Measurements from ENCODE around the gene MLN. TPM values are rescaled to one million over a fixed set of nuclear protein-coding genes. Genes with fewer than 3 reads are reported as not detected.

The MLN gene
- total and polyA plus RNA-seq, 2 experiments from 2014 or later = 0.86 to 2.3 TPM

DNA sequence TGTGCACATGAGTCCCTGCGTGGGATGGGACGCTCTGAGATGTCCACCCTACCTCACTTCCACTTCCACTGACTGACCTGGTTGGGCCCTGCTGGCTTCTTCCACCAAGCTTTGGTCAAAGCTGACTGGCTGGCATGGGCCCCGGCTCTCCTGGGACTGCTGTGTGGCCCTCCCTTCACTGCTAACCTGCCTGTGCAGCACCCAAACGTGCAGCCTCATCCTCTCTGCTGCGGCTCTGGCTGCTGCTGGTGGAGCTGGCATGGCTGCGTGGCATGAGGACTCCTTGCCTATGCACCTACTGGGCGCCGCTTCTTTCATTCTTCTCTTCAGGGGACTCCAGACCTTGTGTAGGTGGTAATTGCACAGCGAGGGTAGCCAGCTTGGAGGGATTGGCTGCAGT, 38.4 kb downstream of the MLN start:
- WGBS (ENCODE audit: low lambda C conversion rate, missing lambda C conversion rate) = 98% methylated on average over 9 of the region's 9 CpGs
- Histone ChIP-seq H4K20me1 (ENCODE audit: insufficient read depth, poor library complexity, severe bottlenecking) (no peaks in the 10 kb centered on the region), H3K4me1 (ENCODE audit: insufficient read depth) (peaks cover 21% of the 10 kb centered on the region)

DNA sequence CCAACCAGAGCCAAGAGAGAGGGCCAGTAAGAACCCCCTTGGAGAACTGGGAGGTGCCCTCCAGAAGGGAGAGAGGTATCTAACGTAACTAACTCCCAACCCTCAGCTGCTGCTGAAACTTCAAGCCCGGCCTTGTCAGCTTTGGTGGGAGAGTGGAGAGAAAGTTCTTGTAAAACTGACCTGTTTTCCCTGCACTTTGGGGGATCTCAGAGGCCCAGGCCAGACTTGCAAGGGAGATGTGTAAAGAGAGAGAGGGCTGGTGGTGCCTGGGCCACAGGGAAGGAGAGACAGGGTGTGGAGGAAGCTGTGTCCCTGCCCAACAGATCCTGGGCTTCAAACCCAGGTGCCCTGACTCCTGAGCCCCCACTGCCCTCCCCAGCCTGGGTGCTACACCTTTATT, 39.8 kb downstream of the MLN start:
- Histone ChIP-seq H3K27me3 (no peaks in the 10 kb centered on the region), H3K27ac (no peak overlapping the region), H3K9me3 (ENCODE audit: low read depth) (no peaks in the 10 kb centered on the region), H3K79me2 (no peaks in the 10 kb centered on the region), H3K9me2 (replicated peaks; ENCODE audit: insufficient read depth) (no peaks in the 10 kb centered on the region), H3K4me2 (no peak overlapping the region), H2AFZ (no peak overlapping the region), H4K20me1 (ENCODE audit: insufficient read depth, poor library complexity, severe bottlenecking) (no peaks in the 10 kb centered on the region), H3K4me1 (ENCODE audit: insufficient read depth) (peaks cover 16% of the 10 kb centered on the region), H3K36me3 (replicated peaks; ENCODE audit: insufficient read depth, low read depth) (no peaks in the 10 kb centered on the region), H3K4me3 (no peak overlapping the region)
- WGBS (ENCODE audit: low lambda C conversion rate, missing lambda C conversion rate) = 81% methylated on average over 2 of the region's 2 CpGs
- TF ChIP-seq EZH2 (IDR thresholded peaks at IDR 0.05; ENCODE audit: borderline replicate concordance) = no peak
- TF ChIP-seq, protein P1, sequence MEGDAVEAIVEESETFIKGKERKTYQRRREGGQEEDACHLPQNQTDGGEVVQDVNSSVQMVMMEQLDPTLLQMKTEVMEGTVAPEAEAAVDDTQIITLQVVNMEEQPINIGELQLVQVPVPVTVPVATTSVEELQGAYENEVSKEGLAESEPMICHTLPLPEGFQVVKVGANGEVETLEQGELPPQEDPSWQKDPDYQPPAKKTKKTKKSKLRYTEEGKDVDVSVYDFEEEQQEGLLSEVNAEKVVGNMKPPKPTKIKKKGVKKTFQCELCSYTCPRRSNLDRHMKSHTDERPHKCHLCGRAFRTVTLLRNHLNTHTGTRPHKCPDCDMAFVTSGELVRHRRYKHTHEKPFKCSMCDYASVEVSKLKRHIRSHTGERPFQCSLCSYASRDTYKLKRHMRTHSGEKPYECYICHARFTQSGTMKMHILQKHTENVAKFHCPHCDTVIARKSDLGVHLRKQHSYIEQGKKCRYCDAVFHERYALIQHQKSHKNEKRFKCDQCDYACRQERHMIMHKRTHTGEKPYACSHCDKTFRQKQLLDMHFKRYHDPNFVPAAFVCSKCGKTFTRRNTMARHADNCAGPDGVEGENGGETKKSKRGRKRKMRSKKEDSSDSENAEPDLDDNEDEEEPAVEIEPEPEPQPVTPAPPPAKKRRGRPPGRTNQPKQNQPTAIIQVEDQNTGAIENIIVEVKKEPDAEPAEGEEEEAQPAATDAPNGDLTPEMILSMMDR (IDR thresholded peaks at IDR 0.05; ENCODE audit: poor library complexity) = no peak
- TF ChIP-seq EZH2phosphoT487 (IDR thresholded peaks at IDR 0.05; ENCODE audit: low read depth, severe bottlenecking, unreplicated experiment) = no peak
- DNase-seq (ENCODE audit: low spot score) = no peak

More for the DNA sequence above, 38.4 kb downstream of the MLN start:
- Histone ChIP-seq H3K9me3 (ENCODE audit: low read depth) (no peaks in the 10 kb centered on the region), H3K36me3 (replicated peaks; ENCODE audit: insufficient read depth, low read depth) (no peaks in the 10 kb centered on the region), H3K4me2 (no peak overlapping the region), H3K79me2 (no peaks in the 10 kb centered on the region), H3K27me3 (no peaks in the 10 kb centered on the region), H3K4me3 (no peak overlapping the region), H3K9me2 (replicated peaks; ENCODE audit: insufficient read depth) (no peaks in the 10 kb centered on the region), H3K27ac (no peak overlapping the region), H2AFZ (no peak overlapping the region)
- no peak for DNase-seq (ENCODE audit: low spot score)
- TF ChIP-seq, protein P1 (IDR thresholded peaks at IDR 0.05; ENCODE audit: poor library complexity) = no peak
- TF ChIP-seq EZH2phosphoT487 (IDR thresholded peaks at IDR 0.05; ENCODE audit: low read depth, severe bottlenecking, unreplicated experiment) (no peak), EZH2 (IDR thresholded peaks at IDR 0.05; ENCODE audit: borderline replicate concordance) (no peak)

DNA sequence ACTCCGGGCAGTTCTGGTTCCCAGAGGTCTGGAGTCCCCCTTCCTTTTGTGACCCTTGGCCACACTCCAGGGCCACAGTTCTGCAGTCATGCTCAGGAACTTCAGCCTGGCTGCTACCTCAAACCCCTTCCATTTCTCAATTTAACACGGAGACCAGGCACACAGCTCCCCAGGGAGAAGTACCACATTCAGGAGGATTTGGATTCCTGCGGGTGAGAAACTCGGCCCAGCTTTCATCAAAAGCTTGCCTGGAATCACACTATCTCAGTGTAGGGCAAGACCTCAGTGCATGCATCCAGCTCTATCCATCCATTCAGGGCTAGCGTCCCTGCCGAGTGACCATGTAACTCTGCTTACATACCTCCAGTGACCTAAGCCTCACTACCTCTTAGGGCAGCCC, 40.3 kb downstream of the MLN start:
- WGBS (ENCODE audit: low lambda C conversion rate, missing lambda C conversion rate) = 56% methylated on average over 6 of the region's 6 CpGs
- Histone ChIP-seq H3K36me3 (replicated peaks; ENCODE audit: insufficient read depth, low read depth) (no peaks in the 10 kb centered on the region), H3K27ac (no peak overlapping the region), H3K9me3 (ENCODE audit: low read depth) (no peaks in the 10 kb centered on the region), H3K4me3 (no peak overlapping the region), H3K27me3 (no peaks in the 10 kb centered on the region), H2AFZ (no peak overlapping the region), H3K79me2 (no peaks in the 10 kb centered on the region), H3K9me2 (replicated peaks; ENCODE audit: insufficient read depth) (no peaks in the 10 kb centered on the region), H3K4me2 (no peak overlapping the region), H3K4me1 (ENCODE audit: insufficient read depth) (peaks cover 16% of the 10 kb centered on the region), H4K20me1 (ENCODE audit: insufficient read depth, poor library complexity, severe bottlenecking) (no peaks in the 10 kb centered on the region)
- no peak for TF ChIP-seq EZH2phosphoT487 (IDR thresholded peaks at IDR 0.05; ENCODE audit: low read depth, severe bottlenecking, unreplicated experiment)
- no peak for TF ChIP-seq EZH2 (IDR thresholded peaks at IDR 0.05; ENCODE audit: borderline replicate concordance)
- TF ChIP-seq, protein P1 (IDR thresholded peaks at IDR 0.05; ENCODE audit: poor library complexity) = no peak
- no peak for DNase-seq (ENCODE audit: low spot score)

DNA sequence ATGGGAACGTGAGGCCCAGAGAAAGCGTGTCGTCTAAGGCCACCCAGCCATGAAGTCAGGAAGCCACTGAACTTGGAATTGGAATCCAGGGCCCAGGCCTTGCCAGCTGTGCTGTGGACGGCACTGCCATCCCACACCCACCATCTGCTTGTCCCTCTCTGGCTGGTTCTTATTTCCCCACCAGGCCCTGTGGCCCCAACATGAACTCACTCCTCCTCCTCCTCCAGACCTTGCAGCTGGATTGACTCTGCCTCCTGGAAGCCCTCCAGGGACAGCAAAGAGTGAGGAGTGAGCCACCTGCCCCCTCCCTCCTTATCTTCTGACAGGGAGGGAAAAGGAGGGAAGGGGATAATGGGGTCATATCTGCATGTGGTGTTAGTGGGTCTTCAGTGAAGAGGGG, 41.1 kb downstream of the MLN start:
- Histone ChIP-seq H3K4me1 (ENCODE audit: insufficient read depth) (peaks cover 16% of the 10 kb centered on the region), H3K4me3 (no peak overlapping the region), H3K27ac (no peak overlapping the region), H2AFZ (no peak overlapping the region), H3K4me2 (no peak overlapping the region), H3K36me3 (replicated peaks; ENCODE audit: insufficient read depth, low read depth) (no peaks in the 10 kb centered on the region), H3K27me3 (no peaks in the 10 kb centered on the region), H4K20me1 (ENCODE audit: insufficient read depth, poor library complexity, severe bottlenecking) (no peaks in the 10 kb centered on the region), H3K9me3 (ENCODE audit: low read depth) (no peaks in the 10 kb centered on the region), H3K79me2 (no peaks in the 10 kb centered on the region), H3K9me2 (replicated peaks; ENCODE audit: insufficient read depth) (no peaks in the 10 kb centered on the region)
- WGBS (ENCODE audit: low lambda C conversion rate, missing lambda C conversion rate) = 91% methylated on average over 4 of the region's 4 CpGs
- no peak for DNase-seq (ENCODE audit: low spot score)
- TF ChIP-seq EZH2phosphoT487 (IDR thresholded peaks at IDR 0.05; ENCODE audit: low read depth, severe bottlenecking, unreplicated experiment) (no peak), EZH2 (IDR thresholded peaks at IDR 0.05; ENCODE audit: borderline replicate concordance) (no peak)
- TF ChIP-seq, protein P1 (IDR thresholded peaks at IDR 0.05; ENCODE audit: poor library complexity) = no peak
